AG04450 (cell line): ENCODE results near the gene TBC1D25. TPM values are rescaled to one million over a fixed set of nuclear protein-coding genes. Genes with fewer than 3 reads are reported as not detected.
A peak's percentile ranks its signal among the peaks of the same experiment; 100 is the strongest.

Source experiments
- CTCF ChIA-PET: fragments of 300-600, 350-600 bp; formaldehyde crosslinking; extraction: SDS; loops from one replicate; lab custom pipeline; 2022; ENCODE audit warnings: antibody characterized with exemption, inconsistent platforms; lab: Charles Lee
- POLR2A ChIA-PET: fragments of 350-600 bp; formaldehyde crosslinking; extraction: SDS; loops from one replicate; lab custom pipeline; 2021; ENCODE audit warnings: antibody characterized with exemption, inconsistent platforms; lab: Yijun Ruan, JAX
- DNase-seq: peaks from one replicate; pipeline ENCODE4 v3.0.0-alpha.2; 2011; ENCODE audit warnings: low read depth, low spot score
- H3K27ac ChIP-seq: one replicate; pipeline ENCODE4 v1.5.1; 2012; ENCODE audit warnings: low read depth, low read length, control low read depth
- H3K27me3 ChIP-seq: one replicate; pipeline ENCODE4 v1.6.0; 2012; ENCODE audit warnings: low read length; ENCODE audit not compliant: control insufficient read depth, insufficient read depth
- H3K4me3 ChIP-seq: 2 replicates; pipeline ENCODE4 v1.5.1; 2011; ENCODE audit warnings: mild to moderate bottlenecking, low read depth, low read length, control low read depth
- H3K9me3 ChIP-seq: 2 replicates; pipeline ENCODE4 v1.5.1; 2012; ENCODE audit warnings: low read length; ENCODE audit not compliant: control insufficient read depth, insufficient read depth
- CTCF ChIP-seq: IDR thresholded peaks from 2 replicates; pipeline ENCODE4 v1.5.1; 2011; ENCODE audit warnings: low read depth, low read length, control low read depth, inconsistent platforms
- polyA plus RNA-seq: library from polyadenylated mRNA; depleted of rRNA; stranded (reverse); fragments of >200 nt; gene quantifications from 2 replicates; pipeline ENCODE4 v1.2.3, GENCODE V29; 2011

TBC1D25 gene
- polyA plus RNA-seq, 1 experiment, result 7.9 TPM

GRCh38 chrX:48574270-48575266 lies 35.1 kb downstream of the TBC1D25 start, which contains the start of gene RBM3:
TSS of gene RBM3 (plus strand) at chrX:48574484. CDS start at chrX:48575181, 697 bp downstream.
- Histone ChIP-seq H3K4me3 (peak within 1 kb of the TSS; percentile 82), H3K9me3 (peaks cover 3% of the 10 kb centered on the region; the same call in 1 of the 2 replicates), H3K27ac (peak within 1 kb of the TSS; percentile 98), H3K27me3 (no peaks in the 10 kb centered on the region)
- no peak for DNase-seq
- CTCF ChIA-PET, result no interaction called here
- POLR2A ChIA-PET, result interaction anchor here (0.6 to 1.5 kb wide), 5 partner anchors 11 to 35 kb away, joined by 3 to 15 read pairs (median 3); partner anchors contain the start of gene TBC1D25
- peak; percentile 44 for TF ChIP-seq CTCF

- CTCF ChIA-PET, result no interaction called here
- H3K9me3 ChIP-seq, result peaks cover 3% of the 10 kb centered on the region; the same call in 1 of the 2 replicates
- no peak overlapping the region for H3K27ac ChIP-seq
- POLR2A ChIA-PET, result no interaction called here
- no peak for TF ChIP-seq CTCF
- peak overlapping the region; percentile 82 for H3K4me3 ChIP-seq
- no peak for DNase-seq
- no peaks in the 10 kb centered on the region for H3K27me3 ChIP-seq
These were observed 36.1 kb downstream of the TBC1D25 start for GRCh38 chrX:48575642-48576041.

GRCh38 chrX:48576108-48576507 lies 36.6 kb downstream of the TBC1D25 start:
- no peak for DNase-seq
- TF ChIP-seq CTCF, result no peak
- POLR2A ChIA-PET, result no interaction called here
- Histone ChIP-seq H3K9me3 (peaks cover 3% of the 10 kb centered on the region; the same call in 1 of the 2 replicates), H3K4me3 (peak overlapping the region; percentile 82), H3K27me3 (no peaks in the 10 kb centered on the region), H3K27ac (no peak overlapping the region)
- CTCF ChIA-PET, result no interaction called here

GRCh38 chrX:48578661-48579128 lies 39.2 kb downstream of the TBC1D25 start:
- H3K27ac ChIP-seq, result no peak overlapping the region
- POLR2A ChIA-PET, result interaction anchor here (0.6 to 1.5 kb wide), 4 partner anchors 13 to 57 kb away, joined by 3 to 5 read pairs (median 4); no protein-coding TSS in a partner anchor
- DNase-seq, result no peak
- H3K4me3 ChIP-seq, result no peak overlapping the region
- CTCF ChIA-PET, result interaction anchor here (0.7 kb wide), 1 partner anchor 448 kb away, joined by 4 read pairs; no protein-coding TSS in a partner anchor
- no peak for TF ChIP-seq CTCF
- peaks cover 3% of the 10 kb centered on the region; the same call in 1 of the 2 replicates for H3K9me3 ChIP-seq
- no peaks in the 10 kb centered on the region for H3K27me3 ChIP-seq
